ENCODE measurements around the gene ATG7. TPM values are rescaled to one million over a fixed set of nuclear protein-coding genes. Genes with fewer than 3 reads are reported as not detected.

Gene ATG7
- total RNA-seq, 1 experiment from 2014 or later: 36.0 TPM

DNA sequence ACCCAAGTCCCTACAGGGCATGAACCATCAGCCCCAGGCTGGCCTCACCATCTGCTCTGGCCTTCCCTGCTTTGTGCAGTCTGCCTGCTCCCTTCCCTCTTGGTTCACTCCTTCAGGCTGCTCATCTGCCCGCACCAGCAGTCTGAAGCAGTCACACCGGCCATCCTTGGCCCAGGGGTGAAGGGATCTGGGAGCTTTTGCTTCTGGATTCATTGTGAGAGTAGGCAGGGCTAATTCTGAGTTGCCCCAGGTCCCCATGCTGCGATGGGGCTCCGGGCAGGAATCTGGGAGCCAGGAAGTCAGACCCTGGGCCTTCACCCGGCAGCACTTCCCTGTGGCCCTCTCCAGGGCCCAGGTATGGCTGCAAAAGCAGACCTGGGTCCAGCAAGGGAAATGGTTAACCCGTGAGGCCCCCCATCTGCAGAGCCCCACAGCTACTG lies 271.8 kb downstream of the ATG7 start:
- Histone ChIP-seq H3K27me3 (ENCODE audit: control insufficient read depth, insufficient read depth, low read length) (no peaks in the 10 kb centered on the region), H3K36me3 (ENCODE audit: control insufficient read depth, insufficient read depth, low read length) (no peaks in the 10 kb centered on the region), H3K4me1 (ENCODE audit: control insufficient read depth, insufficient read depth, low read length) (peaks cover 18% of the 10 kb centered on the region), H3K27ac (ENCODE audit: low read length) (peak overlapping the region; percentile 68), H3K9me3 (ENCODE audit: control insufficient read depth, insufficient read depth, low read depth, low read length) (no peaks in the 10 kb centered on the region), H3K4me3 (ENCODE audit: low read depth in 2 of 2, low read length in 2 of 2) (no peak overlapping the region)
- intact Hi-C loops (cut with micrococcal nuclease; ENCODE audit: unreplicated experiment) (no loop called here), in situ Hi-C loops (cut with HindIII; ENCODE audit: low pct_unique_long_range_greater_than_20kb, low sequenced_read_pairs) (no loop called here)
- POLR2A ChIA-PET: no interaction called here
- TF ChIP-seq TCF7L2 (IDR thresholded peaks at IDR 0.05; ENCODE audit: low read depth, low read length) (no peak), POLR2AphosphoS5 (IDR thresholded peaks at IDR 0.05; ENCODE audit: low read depth, low read length) (no peak), SIN3A (IDR thresholded peaks at IDR 0.05; ENCODE audit: borderline replicate concordance, insufficient read depth, low read depth, low read length) (no peak)
- TF ChIP-seq, protein P1, sequence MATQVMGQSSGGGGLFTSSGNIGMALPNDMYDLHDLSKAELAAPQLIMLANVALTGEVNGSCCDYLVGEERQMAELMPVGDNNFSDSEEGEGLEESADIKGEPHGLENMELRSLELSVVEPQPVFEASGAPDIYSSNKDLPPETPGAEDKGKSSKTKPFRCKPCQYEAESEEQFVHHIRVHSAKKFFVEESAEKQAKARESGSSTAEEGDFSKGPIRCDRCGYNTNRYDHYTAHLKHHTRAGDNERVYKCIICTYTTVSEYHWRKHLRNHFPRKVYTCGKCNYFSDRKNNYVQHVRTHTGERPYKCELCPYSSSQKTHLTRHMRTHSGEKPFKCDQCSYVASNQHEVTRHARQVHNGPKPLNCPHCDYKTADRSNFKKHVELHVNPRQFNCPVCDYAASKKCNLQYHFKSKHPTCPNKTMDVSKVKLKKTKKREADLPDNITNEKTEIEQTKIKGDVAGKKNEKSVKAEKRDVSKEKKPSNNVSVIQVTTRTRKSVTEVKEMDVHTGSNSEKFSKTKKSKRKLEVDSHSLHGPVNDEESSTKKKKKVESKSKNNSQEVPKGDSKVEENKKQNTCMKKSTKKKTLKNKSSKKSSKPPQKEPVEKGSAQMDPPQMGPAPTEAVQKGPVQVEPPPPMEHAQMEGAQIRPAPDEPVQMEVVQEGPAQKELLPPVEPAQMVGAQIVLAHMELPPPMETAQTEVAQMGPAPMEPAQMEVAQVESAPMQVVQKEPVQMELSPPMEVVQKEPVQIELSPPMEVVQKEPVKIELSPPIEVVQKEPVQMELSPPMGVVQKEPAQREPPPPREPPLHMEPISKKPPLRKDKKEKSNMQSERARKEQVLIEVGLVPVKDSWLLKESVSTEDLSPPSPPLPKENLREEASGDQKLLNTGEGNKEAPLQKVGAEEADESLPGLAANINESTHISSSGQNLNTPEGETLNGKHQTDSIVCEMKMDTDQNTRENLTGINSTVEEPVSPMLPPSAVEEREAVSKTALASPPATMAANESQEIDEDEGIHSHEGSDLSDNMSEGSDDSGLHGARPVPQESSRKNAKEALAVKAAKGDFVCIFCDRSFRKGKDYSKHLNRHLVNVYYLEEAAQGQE (IDR thresholded peaks at IDR 0.05; ENCODE audit: insufficient read depth in 1 of 2, low read depth in 2 of 2, low read length in 1 of 2): no peak
- TF ChIP-seq, protein P2, sequence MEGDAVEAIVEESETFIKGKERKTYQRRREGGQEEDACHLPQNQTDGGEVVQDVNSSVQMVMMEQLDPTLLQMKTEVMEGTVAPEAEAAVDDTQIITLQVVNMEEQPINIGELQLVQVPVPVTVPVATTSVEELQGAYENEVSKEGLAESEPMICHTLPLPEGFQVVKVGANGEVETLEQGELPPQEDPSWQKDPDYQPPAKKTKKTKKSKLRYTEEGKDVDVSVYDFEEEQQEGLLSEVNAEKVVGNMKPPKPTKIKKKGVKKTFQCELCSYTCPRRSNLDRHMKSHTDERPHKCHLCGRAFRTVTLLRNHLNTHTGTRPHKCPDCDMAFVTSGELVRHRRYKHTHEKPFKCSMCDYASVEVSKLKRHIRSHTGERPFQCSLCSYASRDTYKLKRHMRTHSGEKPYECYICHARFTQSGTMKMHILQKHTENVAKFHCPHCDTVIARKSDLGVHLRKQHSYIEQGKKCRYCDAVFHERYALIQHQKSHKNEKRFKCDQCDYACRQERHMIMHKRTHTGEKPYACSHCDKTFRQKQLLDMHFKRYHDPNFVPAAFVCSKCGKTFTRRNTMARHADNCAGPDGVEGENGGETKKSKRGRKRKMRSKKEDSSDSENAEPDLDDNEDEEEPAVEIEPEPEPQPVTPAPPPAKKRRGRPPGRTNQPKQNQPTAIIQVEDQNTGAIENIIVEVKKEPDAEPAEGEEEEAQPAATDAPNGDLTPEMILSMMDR (IDR thresholded peaks at IDR 0.05): no peak
- no TSS peak for BruUV-seq (replicated peaks)
- ATAC-seq: no peak
- DNase-seq (ENCODE audit: low read depth, low spot score): no peak
- CTCF ChIA-PET: no interaction called here

DNA sequence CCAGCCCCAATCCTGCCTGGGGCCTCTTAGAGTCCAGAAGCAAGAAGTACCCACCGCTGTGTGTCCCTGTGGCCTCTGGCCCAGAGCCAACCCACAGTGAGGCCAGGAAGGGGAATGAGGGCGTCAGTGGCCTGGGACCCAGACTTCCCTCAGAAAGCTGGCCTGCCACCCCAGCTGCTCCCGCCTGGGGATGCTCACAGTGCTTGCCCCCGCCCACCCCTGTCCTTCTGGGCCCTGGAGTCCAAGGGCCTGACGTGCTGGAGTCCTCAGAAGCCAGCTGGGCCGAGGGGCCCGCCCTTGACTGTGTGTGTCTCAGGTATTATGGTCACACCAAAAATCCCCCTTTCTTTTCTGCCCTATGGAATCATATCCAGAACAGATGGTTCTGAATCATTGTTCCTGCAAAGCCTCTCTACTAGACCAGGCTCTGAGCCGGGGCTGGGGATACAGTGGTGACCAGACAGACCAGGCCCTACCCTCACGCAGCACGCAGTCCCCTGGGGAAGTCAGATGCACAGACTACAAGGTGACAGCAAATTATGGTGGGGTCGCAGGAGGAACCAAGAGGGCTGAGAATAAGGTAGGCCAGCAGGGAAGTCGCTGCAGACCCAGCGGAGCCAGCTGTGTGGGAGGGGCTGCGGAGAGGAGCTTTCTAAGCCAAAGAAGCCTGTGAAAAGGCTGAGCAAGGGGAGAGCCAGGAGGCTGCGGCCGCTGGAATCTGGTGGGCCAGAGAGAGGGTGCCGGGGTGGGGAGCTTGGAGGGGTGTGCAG lies 272.4 kb downstream of the ATG7 start:
- no TSS peak for BruUV-seq (replicated peaks)
- no peaks in the 10 kb centered on the region for H3K36me3 ChIP-seq (ENCODE audit: control insufficient read depth, insufficient read depth, low read length)
- TF ChIP-seq, protein P2 (IDR thresholded peaks at IDR 0.05): no peak
- TF ChIP-seq SIN3A (IDR thresholded peaks at IDR 0.05; ENCODE audit: borderline replicate concordance, insufficient read depth, low read depth, low read length) (no peak), TCF7L2 (IDR thresholded peaks at IDR 0.05; ENCODE audit: low read depth, low read length) (no peak), POLR2AphosphoS5 (IDR thresholded peaks at IDR 0.05; ENCODE audit: low read depth, low read length) (no peak)
- TF ChIP-seq, protein P1 (IDR thresholded peaks at IDR 0.05; ENCODE audit: insufficient read depth in 1 of 2, low read depth in 2 of 2, low read length in 1 of 2): no peak
- peak overlapping the region; percentile 68 for H3K27ac ChIP-seq (ENCODE audit: low read length)
- ATAC-seq (no peak), DNase-seq (ENCODE audit: low read depth, low spot score) (no peak)
- intact Hi-C loops (cut with micrococcal nuclease; ENCODE audit: unreplicated experiment) (loop anchor here (5.0 kb wide), 1 partner anchor 167 kb away; no protein-coding TSS in a partner anchor), in situ Hi-C loops (cut with HindIII; ENCODE audit: low pct_unique_long_range_greater_than_20kb, low sequenced_read_pairs) (no loop called here)
- no peaks in the 10 kb centered on the region for H3K27me3 ChIP-seq (ENCODE audit: control insufficient read depth, insufficient read depth, low read length)
- ChIA-PET POLR2A (no interaction called here), CTCF (no interaction called here)
- peaks cover 24% of the 10 kb centered on the region for H3K4me1 ChIP-seq (ENCODE audit: control insufficient read depth, insufficient read depth, low read length)
- H3K9me3 ChIP-seq (ENCODE audit: control insufficient read depth, insufficient read depth, low read depth, low read length): no peaks in the 10 kb centered on the region
- no peak overlapping the region for H3K4me3 ChIP-seq (ENCODE audit: low read depth in 2 of 2, low read length in 2 of 2)
